Tibial nerve (tissue), 4 donors: ENCODE results near the gene THUMPD1. TPM values are rescaled to one million over a fixed set of nuclear protein-coding genes. Genes with fewer than 3 reads are reported as not detected.

ENCODE experiments used
- DNase-seq, 2 donors: peaks; one replicate each; pipeline ENCODE4 v3.0.0-alpha.2; 2019; ENCODE audit warnings: low spot score in 2 of 2
- H3K27ac ChIP-seq, 4 donors: fragments of 200-600 bp; sonication (generic) in 3 of 4; one replicate each; pipeline ENCODE4 v1.5.1; 2017 to 2019; ENCODE audit warnings: mild to moderate bottlenecking in 1 of 4
- H3K27me3 ChIP-seq, 2 donors: fragments of 200-600 bp; sonication (generic) in 1 of 2; one replicate each; pipeline versions ENCODE4 v1.5.1 to v1.6.0; 2017 to 2019
- H3K36me3 ChIP-seq, 3 donors: fragments of 200-600 bp; sonication (generic); one replicate each; pipeline ENCODE4 v1.5.1; 2018 to 2019
- H3K4me1 ChIP-seq, 4 donors: fragments of 200-600 bp; sonication (generic) in 3 of 4; one replicate each; pipeline ENCODE4 v1.5.1; 2017 to 2019
- H3K4me3 ChIP-seq, 4 donors: fragments of 200-600 bp; sonication (generic) in 3 of 4; one replicate each; pipeline ENCODE4 v1.5.1; 2017 to 2019; ENCODE audit warnings: mild to moderate bottlenecking in 1 of 4, moderate library complexity in 1 of 4
- H3K9me3 ChIP-seq, 4 donors: fragments of 200-600 bp; sonication (generic) in 3 of 4; one replicate each; pipeline ENCODE4 v1.5.1; 2017 to 2019
- CTCF ChIP-seq, 5 experiments: fragments of 200-600 bp in 3 of 5; fragments of 450-650 bp in 2 of 5; sonication (generic) in 3 of 5; IDR thresholded peaks; one replicate each; pipeline ENCODE4 v1.5.1; 2016 to 2019; ENCODE audit warnings: antibody characterized with exemption in 5 of 5, mild to moderate bottlenecking in 3 of 5, moderate library complexity in 2 of 5
- EP300 ChIP-seq, 2 donors: sonication (generic); formaldehyde crosslinking; IDR thresholded peaks; one replicate each; pipeline ENCODE4 v1.6.1; 2017; ENCODE audit warnings: antibody characterized with exemption in 2 of 2, mild to moderate bottlenecking in 1 of 2
- POLR2A ChIP-seq, 2 donors: fragments of 450-650 bp; IDR thresholded peaks; one replicate each; pipeline ENCODE4 v1.6.1; 2017; ENCODE audit warnings: antibody characterized with exemption in 2 of 2, mild to moderate bottlenecking in 2 of 2, moderate library complexity in 2 of 2
- WGBS, 2 donors: methylation state at CpG; one replicate each; pipeline ENCODE4 v1.1.5; 2018; 5-methylcytosine and 5-hydroxymethylcytosine counted together
- total RNA-seq, 4 donors: library from RNA; depleted of rRNA; stranded (reverse); fragments of >200 nt; gene quantifications; one replicate each; pipeline ENCODE4 v1.1.0, GENCODE V29; 2016

The THUMPD1 gene
- 10 to 100 TPM; 33.6 to 58.4 (median 49.8) TPM for total RNA-seq

- H3K36me3 ChIP-seq, result peaks cover 0 to 22% (median 5%) of the 10 kb centered on the region in 3 donors
- peaks cover 0 to 36% (median 10%) of the 10 kb centered on the region in 4 donors for H3K4me1 ChIP-seq
- WGBS, 2 donors, result 5 to 6% methylated on average over 36 to 38 of the region's 42 CpGs
- H3K27ac ChIP-seq, result peak within 1 kb of the TSS; percentile 91 to 99 (median 96)
- peak within 1 kb of the TSS; percentile 90 to 99 (median 93) for H3K4me3 ChIP-seq
- H3K9me3 ChIP-seq, result peaks cover 0 to 5% (median 1%) of the 10 kb centered on the region in 4 donors
- H3K27me3 ChIP-seq, result no peaks in the 10 kb centered on the region
- TF ChIP-seq EP300 (IDR thresholded peaks at IDR 0.05) (peak; percentile 87 to 95), POLR2A (IDR thresholded peaks at IDR 0.05) (peak; percentile 66 to 68), CTCF (IDR thresholded peaks at IDR 0.05) (peak in 2 of 5 experiments; percentile 22 to 39)
- peak; percentile 91 to 96 for DNase-seq
Observed at GRCh38 chr16:20741554-20742285, at the start of gene THUMPD1. Gene THUMPD1 (minus strand): TSS chr16:20741818. CDS start chr16:20741739, 79 bp downstream.

GRCh38 chr16:20789130-20789529 lies 47.5 kb upstream of the THUMPD1 start:
- no peaks in the 10 kb centered on the region for H3K9me3 ChIP-seq
- no peak overlapping the region for H3K4me3 ChIP-seq
- no peak for DNase-seq
- H3K4me1 ChIP-seq, result no peaks in the 10 kb centered on the region
- H3K27me3 ChIP-seq, result no peaks in the 10 kb centered on the region
- H3K36me3 ChIP-seq, result no peaks in the 10 kb centered on the region
- H3K27ac ChIP-seq, result no peak overlapping the region
- no peak for TF ChIP-seq CTCF (IDR thresholded peaks at IDR 0.05)
- no peak for TF ChIP-seq POLR2A (IDR thresholded peaks at IDR 0.05)
- TF ChIP-seq EP300 (IDR thresholded peaks at IDR 0.05), result no peak

- DNase-seq, result no peak
- H3K9me3 ChIP-seq, result no peaks in the 10 kb centered on the region
- H3K4me1 ChIP-seq, result no peaks in the 10 kb centered on the region
- no peak for TF ChIP-seq EP300 (IDR thresholded peaks at IDR 0.05)
- no peak for TF ChIP-seq CTCF (IDR thresholded peaks at IDR 0.05)
- no peak for TF ChIP-seq POLR2A (IDR thresholded peaks at IDR 0.05)
- H3K27ac ChIP-seq, result no peak overlapping the region
- peaks cover 0 to 6% (median 0%) of the 10 kb centered on the region in 3 donors for H3K36me3 ChIP-seq
- H3K27me3 ChIP-seq, result no peaks in the 10 kb centered on the region
- H3K4me3 ChIP-seq, result no peak overlapping the region
Observed at GRCh38 chr16:20784204-20784603, 42.6 kb upstream of the THUMPD1 start.

- Histone ChIP-seq H3K36me3 (peaks cover 0 to 10% (median 0%) of the 10 kb centered on the region in 3 donors), H3K4me1 (no peaks in the 10 kb centered on the region), H3K27me3 (no peaks in the 10 kb centered on the region), H3K27ac (no peak overlapping the region), H3K4me3 (no peak overlapping the region), H3K9me3 (no peaks in the 10 kb centered on the region)
- DNase-seq, result no peak
- 89 to 93% methylated on average over 2 of the region's 2 CpGs for WGBS, 2 donors
- TF ChIP-seq POLR2A (IDR thresholded peaks at IDR 0.05) (no peak), CTCF (IDR thresholded peaks at IDR 0.05) (no peak), EP300 (IDR thresholded peaks at IDR 0.05) (no peak)
Observed at GRCh38 chr16:20782470-20782869, 40.9 kb upstream of the THUMPD1 start.

GRCh38 chr16:20781697-20782096 lies 40.1 kb upstream of the THUMPD1 start:
- no peaks in the 10 kb centered on the region for H3K4me1 ChIP-seq
- TF ChIP-seq CTCF (IDR thresholded peaks at IDR 0.05), result no peak
- no peak for TF ChIP-seq POLR2A (IDR thresholded peaks at IDR 0.05)
- 72 to 90% methylated on average over 1 of the region's 1 CpG for WGBS, 2 donors
- no peak for DNase-seq
- no peaks in the 10 kb centered on the region for H3K27me3 ChIP-seq
- H3K36me3 ChIP-seq, result peaks cover 0 to 15% (median 0%) of the 10 kb centered on the region in 3 donors
- H3K27ac ChIP-seq, result no peak overlapping the region
- H3K9me3 ChIP-seq, result no peaks in the 10 kb centered on the region
- no peak overlapping the region for H3K4me3 ChIP-seq
